MV-4-11 (cell line): Measurements from ENCODE around the gene SSH2.
A peak's percentile ranks its signal among the peaks of the same experiment; 100 is the strongest.
"Not testable (repeated sequence)": the region's sequence is repeated elsewhere in the genome, so short reads cannot be mapped to it uniquely, and the experiment has no call there.

Experiments
- DNase-seq: peaks from one replicate; lab custom pipeline; 2025; lab: John Stamatoyannopoulos, UW

The SSH2 gene

DNA sequence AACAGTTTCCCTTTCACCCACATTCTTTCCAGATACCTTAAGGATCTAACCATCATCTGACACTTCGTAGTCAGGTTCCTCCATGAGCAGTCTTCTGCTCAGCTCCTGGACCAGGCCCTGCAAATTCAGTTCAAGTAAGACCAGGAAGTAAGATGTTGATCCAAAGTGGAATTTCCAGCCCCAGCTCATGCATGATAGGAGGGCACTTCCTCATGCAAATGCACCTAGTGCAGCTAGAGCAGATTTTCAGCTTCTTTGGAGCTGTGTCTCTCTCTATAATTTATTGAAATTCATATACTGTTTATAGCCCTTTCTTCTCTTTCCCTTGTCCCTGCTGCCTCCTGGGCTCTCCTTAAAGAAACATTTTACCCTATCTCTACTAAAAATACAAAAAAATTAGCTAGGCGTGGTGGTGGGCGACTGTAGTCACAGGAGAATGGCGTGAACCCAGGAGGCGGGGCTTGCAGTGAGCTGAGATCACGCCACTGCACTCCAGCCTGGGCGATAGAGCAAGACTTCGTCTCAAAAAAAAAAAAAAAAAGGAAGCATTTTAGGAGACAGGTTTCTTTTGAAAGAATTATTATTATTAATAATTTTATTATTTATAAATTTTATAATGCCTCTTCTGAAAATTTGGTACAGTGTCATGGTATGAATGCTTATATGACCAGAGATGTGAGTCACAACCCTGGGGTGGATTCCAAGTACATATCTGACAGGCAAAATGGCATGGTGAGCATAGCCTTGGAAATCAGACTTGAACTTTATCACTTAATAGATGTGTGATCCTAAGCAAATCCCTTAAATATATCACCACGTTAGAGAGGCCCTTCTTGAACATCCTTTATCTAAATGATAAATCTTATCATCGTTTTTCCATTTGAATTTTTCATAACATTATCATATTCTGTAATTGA, 94.3 kb downstream of the SSH2 start:
- peak; percentile 27 for DNase-seq

DNA sequence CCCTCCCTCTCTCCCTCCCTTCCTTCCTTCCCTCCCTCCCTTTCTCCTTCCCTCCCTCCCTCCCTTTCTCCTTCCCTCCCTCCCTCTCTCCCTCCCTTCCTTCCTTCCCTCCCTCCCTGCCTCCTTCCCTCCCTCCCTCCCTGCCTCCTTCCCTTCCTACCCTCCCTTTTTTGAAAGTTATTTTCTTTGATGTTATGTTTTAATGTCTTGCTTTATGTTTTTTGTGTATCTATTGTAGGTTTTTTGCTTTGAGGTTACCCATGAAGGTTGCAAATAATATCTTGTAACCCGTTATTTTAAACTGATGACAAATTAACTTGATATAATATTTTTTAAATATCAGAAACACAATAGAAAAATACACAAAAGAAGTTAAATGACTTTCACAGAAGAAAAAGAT, 96.2 kb downstream of the SSH2 start:
- DNase-seq = no peak

DNA sequence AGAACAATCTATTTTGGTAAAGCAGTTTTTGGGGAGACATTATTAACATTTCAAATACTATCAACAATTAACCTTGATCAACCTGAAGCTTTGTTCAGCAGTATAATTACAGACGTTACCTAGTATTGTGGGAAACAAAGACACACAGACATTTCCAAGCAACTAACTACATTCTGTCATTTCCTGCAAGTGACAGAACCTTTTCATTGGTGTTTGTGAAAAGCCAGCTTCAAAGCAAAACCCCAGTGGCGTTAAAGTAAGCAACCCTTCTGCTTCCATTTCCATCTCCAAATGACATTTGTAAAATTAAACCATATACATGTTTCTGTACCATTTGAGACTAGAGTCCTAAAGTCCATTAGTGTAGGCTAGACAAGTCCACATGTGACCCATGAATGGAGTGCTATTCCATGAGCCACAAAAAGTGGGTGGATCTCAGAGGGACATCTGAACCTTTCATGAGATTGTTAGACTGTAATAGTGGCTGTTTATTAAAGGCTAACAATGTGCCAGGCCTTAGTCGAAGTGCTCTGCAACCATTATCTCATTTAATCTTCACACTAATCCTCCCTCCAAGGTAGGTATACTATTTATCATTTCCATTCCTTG, 101.2 kb downstream of the SSH2 start:
- no peak for DNase-seq

DNA sequence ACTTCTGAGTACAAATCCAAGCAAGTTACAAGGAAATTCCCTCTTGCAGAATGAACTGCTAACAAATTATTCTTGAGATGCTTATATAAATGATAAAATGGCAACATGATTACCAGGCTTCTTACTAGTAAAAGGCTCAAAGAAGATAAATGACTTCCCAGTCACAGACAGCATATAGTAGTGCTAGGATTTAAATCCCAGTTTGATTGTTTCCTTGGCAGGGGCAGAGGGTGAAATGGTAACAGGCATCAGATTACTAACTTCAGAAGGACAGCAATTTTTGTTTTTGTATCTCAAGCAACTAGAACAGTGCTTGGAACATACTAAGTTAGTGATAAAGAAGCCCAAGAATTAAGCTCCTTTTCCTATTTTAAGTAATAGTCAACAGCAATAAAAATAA, 102.8 kb downstream of the SSH2 start:
- no peak for DNase-seq

DNA sequence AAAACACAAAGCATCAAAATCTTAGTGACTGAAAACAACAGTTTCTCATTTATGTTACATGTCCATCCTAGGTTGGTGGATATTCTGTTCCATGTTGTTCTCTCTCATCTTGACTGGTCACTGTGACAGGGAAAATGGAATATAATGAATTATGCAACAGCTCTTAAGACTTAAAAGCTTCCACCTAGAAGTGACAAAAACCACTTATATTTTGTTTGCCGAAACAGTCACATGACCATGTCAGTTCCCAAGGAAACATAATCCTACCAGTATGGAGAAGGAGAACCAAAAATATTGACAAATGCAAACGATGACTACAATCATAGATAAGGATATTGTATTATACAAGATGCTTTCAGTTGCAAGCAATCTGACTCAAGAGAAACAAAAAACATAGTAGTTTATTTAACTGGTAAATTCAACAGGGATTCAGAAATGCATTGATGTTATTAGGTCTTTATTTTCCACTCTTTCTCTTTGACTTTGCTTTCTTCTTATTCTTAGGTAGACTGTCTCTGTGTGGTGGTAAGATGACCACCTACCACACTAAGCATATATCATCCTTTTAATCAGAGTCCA, 103.8 kb downstream of the SSH2 start:
- peak; percentile 39 for DNase-seq

DNA sequence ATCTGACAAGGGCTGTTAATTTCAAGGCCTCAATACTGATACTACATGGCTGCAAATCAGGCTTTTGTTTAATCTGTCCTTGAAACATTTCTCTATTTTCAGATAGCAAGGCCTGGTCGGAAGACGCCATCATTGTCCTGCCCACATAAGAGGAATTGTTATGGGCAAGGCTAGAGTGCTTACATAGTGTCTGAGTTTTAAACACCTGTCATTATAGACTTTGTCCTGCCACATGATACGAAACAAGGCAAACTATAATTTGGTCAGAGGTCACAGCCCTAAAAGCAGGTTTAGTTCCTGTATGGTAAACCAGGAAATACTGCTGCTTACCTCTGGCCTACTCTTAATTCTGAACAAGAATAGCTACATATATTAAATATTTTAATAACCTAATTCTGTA, 104.4 kb downstream of the SSH2 start:
- DNase-seq = no peak

DNA sequence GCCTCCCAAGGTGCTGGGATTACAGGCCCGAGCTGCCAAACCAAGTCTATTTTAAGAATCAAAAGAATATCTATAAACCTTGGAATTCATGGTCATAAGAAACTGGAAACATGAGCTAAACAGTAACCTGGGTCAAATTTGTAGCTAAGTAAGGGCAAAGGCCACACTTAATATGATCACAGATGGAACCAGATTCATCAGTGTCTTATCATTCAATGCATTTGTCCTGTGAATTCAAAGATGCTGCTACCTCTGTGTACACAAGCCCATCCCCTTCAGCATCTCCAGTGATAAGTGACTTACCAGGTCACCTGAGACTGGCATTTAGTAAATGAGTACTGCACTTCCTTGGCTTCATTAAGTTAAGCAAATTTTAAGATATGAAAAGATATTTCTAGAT, 108.1 kb downstream of the SSH2 start:
- no peak for DNase-seq

DNA sequence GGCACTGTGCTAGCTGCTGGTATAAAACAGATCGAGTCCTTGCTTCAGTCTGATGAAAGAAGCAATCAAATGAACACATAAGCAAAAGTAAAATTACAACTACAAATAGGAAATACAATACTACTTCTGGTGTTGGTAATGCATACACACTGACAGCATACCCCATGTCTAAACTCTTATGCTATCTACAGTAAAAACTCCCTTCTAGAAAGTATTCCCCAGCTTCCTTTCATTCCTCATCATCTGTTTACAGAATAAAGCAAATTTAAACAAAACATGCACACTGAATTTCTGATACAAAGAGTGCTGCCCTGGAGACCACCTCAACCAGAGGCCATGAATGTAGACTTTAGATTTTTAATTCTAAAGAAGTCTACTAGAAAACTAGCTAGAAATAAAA, 109.6 kb downstream of the SSH2 start:
- no peak for DNase-seq

DNA sequence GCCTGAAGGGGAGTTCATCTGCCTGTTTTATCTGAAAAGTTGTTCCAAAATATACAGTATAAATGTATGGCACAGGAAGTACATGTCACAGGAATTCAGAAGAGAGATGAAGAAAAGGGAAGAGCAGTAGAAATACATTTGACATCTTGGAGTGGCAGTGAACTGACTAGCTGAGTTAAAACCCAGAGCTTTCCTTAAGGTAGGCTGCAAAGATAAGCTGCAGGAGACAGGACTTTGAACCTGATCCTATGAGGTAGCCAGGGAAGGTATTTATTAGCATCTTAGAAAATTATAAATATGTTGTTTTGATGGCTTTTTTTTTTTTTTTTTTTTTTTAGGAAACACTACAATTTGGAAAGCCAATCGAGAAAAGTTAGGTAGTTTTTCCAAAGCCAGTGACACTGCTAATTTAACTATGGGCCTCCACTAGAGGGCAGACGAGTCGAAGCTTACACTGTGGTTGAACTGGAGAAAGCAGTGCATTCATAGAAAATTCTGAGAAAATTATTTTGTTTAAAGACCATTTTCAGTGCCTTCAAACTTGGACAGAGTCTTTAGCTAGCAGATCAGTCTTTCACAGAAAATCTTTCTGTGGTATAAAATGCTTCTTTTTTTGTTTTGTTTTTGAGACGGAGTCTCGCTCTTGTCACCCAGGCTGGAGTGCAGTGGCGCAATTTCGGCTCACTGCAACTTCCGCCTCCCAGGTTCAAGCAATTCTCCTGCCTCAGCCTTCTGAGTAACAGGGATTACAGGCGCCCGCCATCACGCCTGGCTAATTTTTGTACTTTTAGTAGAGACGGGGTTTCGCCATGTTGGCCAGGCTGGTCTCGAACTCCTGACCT, 122.3 kb downstream of the SSH2 start:
- peak; percentile 67 for DNase-seq

DNA sequence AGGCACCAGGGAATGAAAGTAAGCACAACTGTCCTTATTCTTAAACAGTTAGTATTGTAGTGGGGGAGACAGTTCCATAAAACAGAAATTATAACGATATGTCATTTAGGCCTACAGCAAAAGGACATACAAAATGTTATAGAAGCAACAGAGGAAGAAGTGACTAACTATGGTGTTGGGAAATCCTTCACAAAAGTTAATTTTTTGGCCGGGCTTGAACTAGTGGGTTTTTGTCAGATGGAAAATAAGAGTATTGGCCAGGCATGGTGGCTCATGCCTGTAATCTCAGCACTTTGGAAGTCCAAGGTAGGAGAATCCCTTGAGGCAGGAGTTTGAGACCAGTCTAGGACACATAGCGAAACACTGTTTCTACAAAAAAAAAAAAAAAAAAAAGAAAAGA, 127.8 kb downstream of the SSH2 start:
- DNase-seq = peak; percentile 41

DNA sequence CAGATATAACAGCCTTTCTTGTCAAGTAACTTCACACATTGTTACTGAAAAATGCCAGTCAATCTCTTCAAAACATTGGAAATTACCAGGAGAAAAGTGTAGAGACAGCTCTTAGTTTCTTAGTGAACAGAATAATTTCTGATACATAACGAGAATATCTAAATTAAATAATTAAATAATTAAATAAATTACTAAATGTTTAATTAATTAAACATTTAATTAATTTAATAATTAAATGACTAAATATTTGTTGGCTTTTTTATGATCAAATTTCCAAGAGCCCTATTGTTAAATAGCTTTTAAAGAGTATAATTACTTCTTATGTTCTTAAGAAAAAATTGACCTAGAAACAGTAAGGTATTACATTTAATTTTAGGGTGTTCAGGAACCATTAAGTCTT, 129.6 kb downstream of the SSH2 start:
- no peak for DNase-seq

DNA sequence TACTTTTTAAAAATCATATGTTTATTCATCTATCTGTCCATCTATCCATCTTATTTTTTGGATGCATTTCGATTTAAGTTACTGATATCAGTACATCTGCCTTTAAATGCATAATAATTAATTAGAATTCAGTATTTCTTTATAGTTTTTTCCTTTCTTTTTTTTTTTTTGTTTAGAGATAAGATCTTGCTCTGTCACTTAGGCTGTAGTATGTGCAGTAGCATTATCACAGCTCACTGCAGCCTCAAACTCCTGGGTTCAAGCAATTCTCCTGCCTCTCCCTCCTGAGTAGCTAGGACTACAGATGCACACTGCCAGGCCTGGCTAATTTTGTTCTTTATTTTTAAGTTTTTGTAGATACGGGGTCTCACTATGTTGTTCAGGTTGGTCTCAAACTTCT, 133.4 kb downstream of the SSH2 start:
- DNase-seq = no peak

DNA sequence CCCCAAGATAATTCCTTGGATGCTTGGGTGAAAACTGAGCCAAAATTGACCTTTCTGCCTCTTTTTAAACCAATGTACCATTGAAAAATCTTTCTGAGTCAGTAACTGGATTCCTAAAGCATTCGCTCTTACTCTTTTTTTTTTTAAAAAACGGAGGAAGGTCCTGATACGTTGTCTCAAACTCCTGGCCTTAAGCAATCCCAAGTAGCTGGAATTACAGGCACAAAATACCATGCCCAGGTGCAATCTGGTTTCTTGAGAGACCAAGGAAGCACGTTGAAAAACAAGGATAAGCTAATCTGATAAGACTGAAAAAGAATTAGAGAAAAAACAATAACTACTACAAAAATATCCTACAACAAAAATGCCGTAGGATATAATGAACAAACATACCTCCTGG, 136.5 kb downstream of the SSH2 start:
- no peak for DNase-seq

DNA sequence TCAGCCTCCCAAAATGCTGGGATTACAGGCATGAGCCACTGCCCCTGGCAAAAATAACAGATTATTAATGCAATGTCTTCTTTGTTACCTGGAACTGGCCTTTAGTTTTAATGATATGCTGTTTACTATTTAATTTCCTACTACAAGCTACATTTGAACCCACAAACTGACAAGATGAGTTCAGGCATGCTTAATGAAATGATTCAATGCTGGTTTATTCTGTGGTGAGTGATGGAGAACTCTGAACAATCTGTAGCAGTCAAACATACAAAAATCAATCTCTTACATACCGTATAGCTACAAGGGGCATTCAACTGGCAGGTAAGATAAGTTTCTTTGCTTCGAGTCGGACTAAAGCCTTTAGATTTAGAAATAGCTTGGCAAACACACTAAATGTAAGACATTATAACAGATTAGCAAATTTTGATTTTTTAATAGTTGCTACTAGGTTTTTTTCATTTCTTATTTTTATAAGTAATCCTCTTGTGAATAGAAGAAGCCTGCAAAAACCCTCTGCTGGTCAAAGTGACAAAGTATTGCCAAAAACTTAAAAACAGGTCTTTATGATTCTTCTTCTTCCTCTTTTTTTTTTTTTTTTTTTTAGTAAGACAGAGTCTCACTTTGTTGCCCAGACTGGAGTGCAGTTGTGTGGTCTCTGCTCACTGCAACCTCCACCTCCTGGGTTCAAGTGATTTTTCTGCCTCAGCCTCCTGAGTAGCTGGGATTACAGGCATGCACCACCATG, 138.5 kb downstream of the SSH2 start:
- peak; percentile 63 for DNase-seq

DNA sequence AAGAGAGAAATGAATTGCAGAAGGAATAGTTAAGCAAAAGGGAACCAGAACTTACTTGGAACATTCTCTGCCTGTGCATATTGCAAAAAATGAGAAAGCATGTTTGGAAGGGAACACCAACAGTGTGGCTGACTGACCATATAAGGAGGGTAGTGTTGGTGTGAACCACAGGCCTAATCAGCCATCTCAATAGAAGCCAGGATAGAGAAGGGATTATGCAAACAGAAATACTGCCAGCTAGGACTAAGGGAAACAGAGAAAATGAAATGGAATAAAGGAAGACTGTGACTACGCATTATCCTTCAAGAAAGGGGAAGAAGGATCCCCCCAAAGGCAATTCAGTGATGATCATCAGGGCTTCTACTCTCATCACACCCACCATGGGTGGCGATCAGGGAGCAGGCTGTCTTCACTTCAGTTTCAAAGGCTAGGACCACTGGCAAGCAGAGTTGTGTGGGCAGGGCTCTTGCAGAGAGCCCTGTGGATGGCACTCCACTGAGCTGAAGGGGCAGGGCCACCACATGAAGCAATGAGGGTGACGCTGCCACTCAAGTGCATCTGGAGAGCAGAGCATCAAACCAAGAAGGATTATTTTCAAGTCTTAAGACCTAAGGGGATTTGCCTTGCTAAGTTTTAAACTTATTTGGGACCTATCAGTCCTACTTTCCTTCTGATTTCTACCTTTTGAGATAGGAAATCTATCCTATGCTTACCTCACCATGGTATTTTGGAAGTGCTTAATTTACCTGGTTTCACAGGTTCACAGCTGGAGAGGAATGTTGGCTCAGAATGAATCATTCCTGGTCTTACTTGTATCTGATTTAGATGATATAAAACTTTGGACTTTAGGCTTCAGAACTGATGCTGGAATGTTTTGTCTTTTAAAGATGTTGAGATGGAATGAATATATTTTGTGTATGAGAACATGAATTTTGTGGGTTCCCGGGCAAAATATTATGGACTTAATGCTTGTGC, 140.5 kb downstream of the SSH2 start:
- DNase-seq = peak; percentile 66

DNA sequence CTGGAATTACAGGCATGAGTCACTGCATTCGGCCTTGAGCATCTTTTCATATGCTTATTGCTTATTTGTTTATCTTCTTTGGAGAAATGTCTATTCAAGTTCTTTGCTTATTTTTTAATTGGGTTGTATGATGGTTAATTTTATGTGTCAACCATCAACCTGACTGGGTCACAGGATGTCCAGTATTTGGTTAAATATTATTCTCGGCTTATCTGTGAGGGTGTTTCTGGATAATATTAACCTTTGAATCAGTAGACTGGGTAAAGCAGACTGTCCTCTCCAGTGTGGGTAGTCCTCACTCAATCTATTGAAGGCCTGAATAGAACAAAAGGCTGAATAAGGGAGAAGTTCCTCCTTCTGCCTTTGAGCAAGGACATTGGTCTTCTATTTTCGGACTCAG, 142.0 kb downstream of the SSH2 start:
- no peak for DNase-seq

DNA sequence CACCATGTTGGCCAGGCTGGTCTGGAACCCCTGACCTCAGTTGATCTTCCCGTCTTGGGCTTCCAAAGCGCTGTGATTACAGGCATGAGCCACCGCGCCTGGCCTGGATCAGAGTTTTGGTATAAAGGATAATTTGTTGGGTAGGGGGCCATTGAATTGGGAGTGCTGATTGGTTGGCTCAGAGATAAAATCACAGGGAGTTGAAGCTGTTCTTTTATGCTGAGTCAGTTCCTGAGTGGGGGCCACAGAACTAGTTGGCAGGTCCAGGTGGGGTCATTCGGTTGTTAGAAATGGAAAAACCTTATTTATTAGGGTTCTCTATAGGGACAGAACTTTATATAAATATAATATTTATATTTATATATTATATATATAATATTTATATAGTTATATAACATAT, 147.1 kb downstream of the SSH2 start:
- no peak for DNase-seq

DNA sequence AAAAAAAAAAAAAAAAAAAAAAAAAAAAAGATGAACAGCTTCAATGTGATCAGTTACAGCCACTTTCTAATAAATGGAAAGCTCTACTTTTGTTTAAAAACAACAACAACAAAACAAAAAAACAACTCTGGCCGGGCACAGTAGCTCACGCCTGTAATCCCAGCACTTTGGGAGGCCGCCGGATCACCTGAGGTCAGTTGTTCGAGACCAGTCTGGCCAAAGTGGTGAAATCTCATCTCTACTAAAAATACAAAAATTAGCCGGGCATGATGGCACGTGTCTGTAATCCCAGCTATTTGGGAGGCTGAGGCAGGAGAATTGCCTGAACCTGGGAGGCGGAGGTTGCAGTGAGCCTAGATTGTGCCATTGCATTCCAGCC, 150.2 kb downstream of the SSH2 start:
- DNase-seq = not testable (repeated sequence)

DNA sequence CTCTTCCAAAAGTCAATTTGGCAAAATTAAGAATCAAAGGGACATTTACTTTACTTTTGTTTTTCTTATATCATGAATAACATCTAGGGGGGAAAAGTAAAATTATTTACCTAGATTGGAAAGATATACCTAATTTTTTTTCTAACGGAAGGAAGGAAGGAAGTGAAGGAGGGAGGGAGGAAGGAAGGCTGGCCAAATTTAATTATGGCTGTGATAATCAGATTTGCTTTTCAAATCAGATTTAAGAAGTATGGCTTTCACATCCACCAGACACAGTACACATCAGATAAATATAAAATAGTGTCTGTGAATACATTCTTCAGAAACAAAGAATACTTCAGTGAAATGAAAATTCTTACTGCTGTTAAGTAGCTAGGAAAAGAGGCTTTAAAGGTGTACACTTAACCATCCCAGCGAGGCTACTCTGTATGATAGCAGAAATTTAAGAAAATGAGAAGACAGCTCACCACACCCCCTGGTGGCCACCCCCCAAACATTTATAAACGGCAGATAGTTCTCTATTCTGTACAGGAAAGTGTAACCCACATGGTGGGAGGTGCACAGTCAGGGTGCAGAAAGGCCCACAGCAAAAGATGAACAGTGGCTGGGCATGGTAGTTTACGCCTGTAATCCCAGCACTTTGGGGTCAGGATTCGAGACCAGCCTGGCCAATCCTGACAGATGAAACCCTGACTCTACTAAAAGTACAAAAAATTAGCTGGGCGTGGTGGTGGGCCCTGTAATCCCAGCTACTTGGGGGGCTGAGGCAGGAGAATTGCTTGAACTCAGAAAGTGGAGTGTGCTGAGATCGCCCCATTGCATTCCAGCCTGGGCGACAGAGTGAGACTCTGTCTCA, 150.8 kb downstream of the SSH2 start:
- DNase-seq = peak; percentile 64

DNA sequence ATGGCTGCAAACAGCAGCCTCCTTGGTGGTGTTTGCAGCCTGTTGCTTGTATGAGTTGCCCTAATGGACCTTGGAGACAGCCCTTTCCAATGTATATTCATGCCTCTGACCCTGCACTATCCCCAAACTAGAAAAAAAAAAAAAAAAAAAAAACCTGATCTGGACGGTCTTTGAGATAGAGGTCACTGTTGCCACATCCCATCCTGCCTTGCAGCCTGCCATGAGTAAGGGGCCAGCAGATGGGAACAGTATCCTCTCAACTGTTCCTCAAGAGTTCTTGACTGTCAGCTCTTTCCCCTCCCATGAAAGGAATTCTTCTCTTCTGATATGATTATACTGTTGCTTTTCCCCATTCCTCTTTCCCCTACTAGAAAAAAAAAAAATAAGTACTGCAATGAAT, 152.4 kb downstream of the SSH2 start:
- no peak for DNase-seq
